SK-N-SH treated with all-trans-retinoic acid at 6 μM for 48 hours (cell line): ENCODE measurements around the gene ZNF326.
"Not testable (repeated sequence)": the region's sequence is repeated elsewhere in the genome, so short reads cannot be mapped to it uniquely, and the experiment has no call there.

Source experiments
- ARNTL ChIP-seq: fragments of 450-650 bp; formaldehyde crosslinking; IDR thresholded peaks from 2 replicates; pipeline ENCODE4 v1.5.0; 2020; ENCODE audit warnings: low read depth, mild to moderate bottlenecking, moderate library complexity, borderline replicate concordance
- CREB5 ChIP-seq: fragments of 250-450 bp; sonication (Bioruptor Pico); IDR thresholded peaks from 2 replicates; pipeline ENCODE4 v1.5.1; 2020; ENCODE audit warnings: low read depth, mild to moderate bottlenecking, moderate library complexity
- CSRNP3 ChIP-seq: fragments of 250-450 bp; sonication (Bioruptor Pico); IDR thresholded peaks from 2 replicates; pipeline ENCODE4 v1.5.1; 2021; ENCODE audit warnings: mild to moderate bottlenecking, moderate library complexity
- OSR1 ChIP-seq: fragments of 250-450 bp; sonication (Bioruptor Pico); IDR thresholded peaks from 2 replicates; pipeline ENCODE4 v1.8.0; 2022; ENCODE audit warnings: moderate library complexity, mild to moderate bottlenecking, inconsistent platforms
- POU6F1 ChIP-seq: fragments of 250-450 bp; sonication (Bioruptor Pico); IDR thresholded peaks from 2 replicates; pipeline ENCODE4 v1.8.0; 2021; ENCODE audit warnings: low read depth, mild to moderate bottlenecking, moderate library complexity, borderline replicate concordance
- PPARA ChIP-seq: fragments of 250-450 bp; sonication (Bioruptor Pico); IDR thresholded peaks from 2 replicates; pipeline ENCODE4 v1.5.0; 2020; ENCODE audit warnings: mild to moderate bottlenecking, borderline replicate concordance
- RARB ChIP-seq: fragments of 250-450 bp; sonication (Bioruptor Pico); IDR thresholded peaks from 2 replicates; pipeline ENCODE4 v1.8.0; 2021; ENCODE audit warnings: mild to moderate bottlenecking, moderate library complexity
- SNAI2 ChIP-seq: fragments of 250-450 bp; sonication (Bioruptor Pico); IDR thresholded peaks from 2 replicates; pipeline ENCODE4 v1.5.0; 2020; ENCODE audit warnings: mild to moderate bottlenecking, moderate library complexity
- TSHZ2 ChIP-seq: fragments of 250-450 bp; sonication (Bioruptor Pico); IDR thresholded peaks from 2 replicates; pipeline ENCODE4 v1.5.0; 2020; ENCODE audit warnings: mild to moderate bottlenecking, moderate library complexity
- ZFP3 ChIP-seq: fragments of 250-450 bp; sonication (Bioruptor Pico); IDR thresholded peaks from 2 replicates; pipeline ENCODE4 v1.5.0; 2020; ENCODE audit warnings: mild to moderate bottlenecking, moderate library complexity
- ZFP30 ChIP-seq: fragments of 450-650 bp; formaldehyde crosslinking; IDR thresholded peaks from 2 replicates; pipeline ENCODE4 v1.5.0; 2022; ENCODE audit warnings: mild to moderate bottlenecking, moderate library complexity
- ZNF70 ChIP-seq: fragments of 450-650 bp; formaldehyde crosslinking; IDR thresholded peaks from 2 replicates; pipeline ENCODE4 v1.5.0; 2020; ENCODE audit warnings: mild to moderate bottlenecking, moderate library complexity
- TF ChIP-seq, protein P1 (sequence below): fragments of 250-450 bp; sonication (Bioruptor Pico); IDR thresholded peaks from 2 replicates; pipeline ENCODE4 v1.8.0; 2020; ENCODE audit warnings: mild to moderate bottlenecking, moderate library complexity, borderline replicate concordance

DNA sequence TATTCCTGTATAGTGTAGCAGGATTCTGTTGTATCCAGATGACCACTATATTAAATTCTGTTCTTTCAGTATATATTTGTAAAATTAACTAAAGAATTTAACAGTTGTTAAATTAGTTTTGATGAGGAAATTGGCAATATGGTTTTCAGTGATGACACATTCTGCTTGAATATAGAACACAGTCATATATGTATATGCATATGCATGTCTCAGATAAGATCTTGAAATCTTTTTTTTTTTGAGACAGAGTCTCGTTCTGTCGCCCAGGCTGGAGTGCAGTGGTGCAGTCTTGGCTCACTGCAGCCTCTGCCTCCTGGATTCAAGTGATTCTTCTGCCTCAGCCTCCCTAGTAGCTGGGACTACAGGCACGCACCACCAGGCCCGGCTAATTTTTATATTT lies 2.2 kb downstream of the ZNF326 start:
- TF ChIP-seq, protein P1, sequence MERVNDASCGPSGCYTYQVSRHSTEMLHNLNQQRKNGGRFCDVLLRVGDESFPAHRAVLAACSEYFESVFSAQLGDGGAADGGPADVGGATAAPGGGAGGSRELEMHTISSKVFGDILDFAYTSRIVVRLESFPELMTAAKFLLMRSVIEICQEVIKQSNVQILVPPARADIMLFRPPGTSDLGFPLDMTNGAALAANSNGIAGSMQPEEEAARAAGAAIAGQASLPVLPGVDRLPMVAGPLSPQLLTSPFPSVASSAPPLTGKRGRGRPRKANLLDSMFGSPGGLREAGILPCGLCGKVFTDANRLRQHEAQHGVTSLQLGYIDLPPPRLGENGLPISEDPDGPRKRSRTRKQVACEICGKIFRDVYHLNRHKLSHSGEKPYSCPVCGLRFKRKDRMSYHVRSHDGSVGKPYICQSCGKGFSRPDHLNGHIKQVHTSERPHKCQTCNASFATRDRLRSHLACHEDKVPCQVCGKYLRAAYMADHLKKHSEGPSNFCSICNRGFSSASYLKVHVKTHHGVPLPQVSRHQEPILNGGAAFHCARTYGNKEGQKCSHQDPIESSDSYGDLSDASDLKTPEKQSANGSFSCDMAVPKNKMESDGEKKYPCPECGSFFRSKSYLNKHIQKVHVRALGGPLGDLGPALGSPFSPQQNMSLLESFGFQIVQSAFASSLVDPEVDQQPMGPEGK: not testable (repeated sequence)
- not testable (repeated sequence) for TF ChIP-seq PPARA (CRISPR knock-in tag); RARB; POU6F1 (CRISPR knock-in tag); OSR1 (CRISPR knock-in tag); CSRNP3 (CRISPR knock-in tag); CREB5 (CRISPR knock-in tag); SNAI2 (CRISPR knock-in tag); ARNTL (CRISPR knock-in tag); ZFP3 (CRISPR knock-in tag); TSHZ2 (CRISPR knock-in tag); ZNF70 (CRISPR knock-in tag); ZFP30
